Neuron (in vitro differentiated cells): ENCODE results near the gene SLC38A11.

Source experiments
- H2AFZ ChIP-seq: one replicate; pipeline ENCODE4 v1.6.1; 2013; ENCODE audit warnings: low read depth, mild to moderate bottlenecking, inconsistent platforms, low read length, moderate library complexity
- H3K27me3 ChIP-seq: one replicate; pipeline ENCODE4 v1.6.1; 2013; ENCODE audit warnings: low read length; ENCODE audit not compliant: insufficient read depth
- H3K36me3 ChIP-seq: one replicate; pipeline ENCODE4 v1.6.1; 2013; ENCODE audit warnings: low read length; ENCODE audit not compliant: insufficient read depth
- H3K4me1 ChIP-seq: one replicate; pipeline ENCODE4 v1.6.1; 2013; ENCODE audit warnings: low read length; ENCODE audit not compliant: insufficient read depth
- H3K4me3 ChIP-seq: 2 replicates; pipeline ENCODE4 v1.5.1; 2013; ENCODE audit warnings: mild to moderate bottlenecking, low read length, moderate library complexity
- H3K9me3 ChIP-seq: one replicate; pipeline ENCODE4 v1.6.1; 2013; ENCODE audit warnings: low read length

Gene SLC38A11

DNA sequence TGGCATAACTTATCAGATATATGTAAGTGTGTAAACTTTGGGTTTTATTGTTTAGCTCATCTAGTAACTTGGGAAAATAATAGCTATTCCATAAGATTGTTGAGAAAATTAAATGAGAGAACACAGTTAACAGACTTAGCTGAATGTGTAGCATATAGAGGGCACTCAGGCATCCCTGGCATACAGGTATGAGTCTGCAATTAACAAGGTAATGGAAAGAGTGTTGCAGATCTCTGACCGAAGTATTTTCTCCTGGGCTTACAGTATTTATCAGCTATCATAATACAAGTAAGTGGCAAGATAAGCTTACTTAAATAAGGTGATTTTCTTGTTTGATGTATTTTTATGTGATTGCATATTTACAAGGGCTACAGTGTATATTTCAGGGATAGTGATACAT is 105.8 kb downstream of the SLC38A11 start:
- Histone ChIP-seq H3K36me3 (no peaks in the 10 kb centered on the region), H3K9me3 (no peaks in the 10 kb centered on the region), H2AFZ (no peak overlapping the region), H3K4me1 (no peaks in the 10 kb centered on the region), H3K4me3 (no peak overlapping the region), H3K27me3 (no peaks in the 10 kb centered on the region)

DNA sequence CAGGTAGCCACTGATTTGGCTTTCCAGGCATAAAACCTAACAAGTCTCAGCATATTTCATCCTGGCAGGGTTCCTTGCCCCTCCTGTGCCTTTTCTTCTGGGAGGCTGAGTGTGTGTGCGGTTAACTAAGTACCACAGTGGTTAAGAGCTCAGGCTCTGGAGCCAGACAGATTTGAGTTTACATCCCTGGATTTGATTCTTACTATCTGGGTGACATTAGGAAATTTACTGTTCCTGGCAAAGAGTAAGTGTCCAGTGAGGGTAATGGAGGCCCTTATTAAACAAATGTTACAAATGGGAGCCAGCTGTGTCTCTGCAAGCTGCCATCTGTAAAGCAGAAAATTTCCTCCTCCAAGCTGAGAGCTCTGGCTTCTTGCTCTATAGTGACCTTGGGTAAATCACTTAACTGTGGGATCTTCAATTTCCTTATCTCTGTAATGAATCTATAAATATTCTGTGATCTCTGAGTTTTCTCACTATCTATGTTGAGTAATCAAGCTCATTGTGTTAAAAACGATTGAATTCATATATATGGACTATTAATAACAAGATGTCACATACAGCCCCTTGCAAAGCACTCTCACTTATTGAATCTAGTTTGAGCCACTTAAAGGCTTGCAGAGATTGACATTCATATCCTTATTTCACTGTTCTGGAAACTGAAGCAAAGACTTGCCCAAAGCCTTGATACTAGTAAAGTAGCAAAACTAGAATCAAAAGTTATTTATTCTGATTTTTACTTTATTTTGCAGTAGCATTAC is 107.2 kb downstream of the SLC38A11 start:
- H3K4me1 ChIP-seq = no peaks in the 10 kb centered on the region
- H3K27me3 ChIP-seq = no peaks in the 10 kb centered on the region
- no peaks in the 10 kb centered on the region for H3K36me3 ChIP-seq
- H2AFZ ChIP-seq = no peak overlapping the region
- no peak overlapping the region for H3K4me3 ChIP-seq
- H3K9me3 ChIP-seq = no peaks in the 10 kb centered on the region

DNA sequence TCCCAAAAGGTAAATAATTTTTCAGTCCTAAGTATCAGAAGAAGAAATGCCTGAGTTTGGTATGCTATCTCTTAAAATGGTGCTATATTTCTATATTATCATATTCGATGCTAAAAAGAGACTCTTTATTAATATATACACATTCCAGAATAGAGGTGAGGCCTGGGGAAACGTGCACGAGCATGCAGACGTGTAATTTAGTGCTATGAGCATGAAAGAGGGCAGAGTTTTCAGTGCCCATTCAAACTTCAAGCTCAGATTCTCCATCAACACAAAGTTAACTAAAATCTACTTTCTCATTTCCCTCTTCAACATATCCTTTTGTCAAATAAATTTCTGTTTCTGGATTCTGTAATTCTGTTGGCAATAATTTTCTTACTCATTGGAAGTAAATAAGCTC is 108.0 kb downstream of the SLC38A11 start:
- H3K9me3 ChIP-seq = no peaks in the 10 kb centered on the region
- H3K4me3 ChIP-seq = no peak overlapping the region
- no peak overlapping the region for H2AFZ ChIP-seq
- no peaks in the 10 kb centered on the region for H3K27me3 ChIP-seq
- no peaks in the 10 kb centered on the region for H3K36me3 ChIP-seq
- no peaks in the 10 kb centered on the region for H3K4me1 ChIP-seq

DNA sequence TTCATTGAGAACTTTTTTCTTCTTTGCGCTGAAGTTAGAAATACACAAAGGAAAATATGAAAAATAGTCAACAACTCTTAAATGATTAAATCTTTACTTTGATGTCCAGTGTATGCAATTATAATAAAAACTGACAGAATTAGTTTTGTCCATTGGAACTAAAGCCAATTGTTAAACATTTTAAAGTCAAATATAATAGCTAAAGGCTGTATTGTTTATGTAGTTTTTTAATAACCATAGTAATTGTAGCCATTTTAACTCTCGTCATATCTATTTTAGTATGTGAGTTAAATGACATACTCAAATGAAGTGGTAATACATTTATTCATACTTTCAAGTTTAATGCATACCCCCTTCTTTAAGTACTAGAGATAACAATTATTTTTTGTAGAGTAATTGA is 109.0 kb downstream of the SLC38A11 start:
- H2AFZ ChIP-seq = no peak overlapping the region
- no peaks in the 10 kb centered on the region for H3K36me3 ChIP-seq

More for the DNA sequence above, 109.0 kb downstream of the SLC38A11 start:
- H3K4me1 ChIP-seq = no peaks in the 10 kb centered on the region
- no peaks in the 10 kb centered on the region for H3K27me3 ChIP-seq
- no peaks in the 10 kb centered on the region for H3K9me3 ChIP-seq
- no peak overlapping the region for H3K4me3 ChIP-seq
